SKM-1 (cell line): ENCODE results near the gene RNF38.
"Not testable (repeated sequence)": the region's sequence is repeated elsewhere in the genome, so short reads cannot be mapped to it uniquely, and the experiment has no call there.

ENCODE experiments used
- DNase-seq: peaks from one replicate; lab custom pipeline; 2025; ENCODE audit not compliant: unreplicated experiment; lab: John Stamatoyannopoulos, UW

The RNF38 gene

DNA sequence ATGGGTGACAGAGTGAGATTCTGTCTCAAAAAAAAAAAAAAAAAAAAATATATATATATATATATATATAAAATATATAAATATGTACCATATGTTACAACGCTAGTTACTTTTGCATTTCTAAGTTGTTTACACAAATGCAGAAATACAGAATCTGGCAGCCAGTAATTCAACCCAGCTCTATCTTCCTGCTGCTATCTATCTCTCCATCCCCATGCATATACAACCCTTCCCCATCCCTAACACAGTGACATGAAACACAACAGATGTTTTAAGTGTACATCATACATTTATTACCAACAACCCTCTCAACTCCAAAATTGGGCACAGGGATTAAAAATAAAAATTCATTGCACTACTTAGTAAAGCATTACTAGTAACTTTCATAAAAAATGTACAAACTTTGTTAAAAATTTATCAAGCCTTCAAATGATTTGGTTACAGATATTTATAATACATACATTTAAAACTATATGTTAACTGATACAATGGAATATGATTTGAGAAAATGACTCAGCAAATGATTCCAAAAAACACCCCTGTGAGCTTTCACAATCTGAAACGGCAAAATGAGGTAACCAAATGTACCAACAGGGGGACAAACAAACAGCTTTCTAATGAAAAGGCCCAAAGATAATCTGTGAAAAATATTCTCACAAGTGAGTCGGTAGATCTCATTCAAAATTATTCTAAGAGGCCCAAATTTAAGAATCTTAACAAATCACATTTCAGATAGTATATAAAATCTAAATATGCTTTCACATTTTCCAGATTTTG, 63.8 kb downstream of the RNF38 start:
- DNase-seq: no peak

DNA sequence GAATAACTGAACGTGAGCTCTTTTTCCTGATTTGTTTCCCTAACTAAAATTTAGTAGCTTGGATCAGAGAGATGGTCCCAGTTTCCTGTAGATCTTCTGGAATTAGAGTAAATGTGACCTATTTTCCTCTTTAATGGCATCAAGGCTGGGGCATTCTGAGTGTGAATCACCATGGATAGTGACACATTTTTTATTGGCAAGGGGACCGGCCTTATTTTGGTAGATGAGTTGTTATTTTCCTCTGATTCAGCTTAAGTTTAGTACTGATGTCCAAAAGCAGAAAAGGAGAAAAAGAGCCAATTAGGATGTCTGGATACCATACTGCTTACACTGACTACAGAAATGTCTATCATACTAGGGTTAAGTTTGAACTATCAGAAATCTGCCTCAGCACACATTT, 68.1 kb downstream of the RNF38 start:
- no peak for DNase-seq

DNA sequence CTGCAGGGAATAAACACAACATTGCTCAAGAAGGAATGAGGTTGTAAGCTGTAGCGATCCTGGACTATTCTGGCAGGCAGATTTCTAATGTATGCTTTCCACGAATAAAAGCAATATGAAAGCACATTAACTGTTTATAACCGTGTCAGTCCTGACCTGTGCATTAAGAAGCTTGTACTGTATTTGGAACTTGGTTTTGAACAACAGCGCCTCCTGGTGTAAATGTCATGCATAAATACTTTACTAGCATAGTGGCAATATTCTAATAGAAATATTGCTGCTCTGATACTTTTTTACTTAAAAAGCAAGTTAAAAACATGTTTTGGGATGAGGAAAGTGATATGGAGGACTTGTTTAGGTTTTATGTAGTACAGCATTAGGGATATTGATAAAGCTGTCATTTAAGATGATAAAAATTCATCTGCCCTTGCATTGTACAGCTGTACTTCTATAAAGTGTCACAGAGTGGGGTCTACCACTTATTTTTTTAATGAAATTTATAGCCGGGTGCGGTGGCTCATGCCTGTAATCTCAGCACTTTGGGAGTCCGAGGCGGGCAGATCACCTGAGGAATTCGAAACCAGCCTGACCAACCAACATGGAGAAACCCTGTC, 71.2 kb downstream of the RNF38 start:
- peak; percentile 36 for DNase-seq

DNA sequence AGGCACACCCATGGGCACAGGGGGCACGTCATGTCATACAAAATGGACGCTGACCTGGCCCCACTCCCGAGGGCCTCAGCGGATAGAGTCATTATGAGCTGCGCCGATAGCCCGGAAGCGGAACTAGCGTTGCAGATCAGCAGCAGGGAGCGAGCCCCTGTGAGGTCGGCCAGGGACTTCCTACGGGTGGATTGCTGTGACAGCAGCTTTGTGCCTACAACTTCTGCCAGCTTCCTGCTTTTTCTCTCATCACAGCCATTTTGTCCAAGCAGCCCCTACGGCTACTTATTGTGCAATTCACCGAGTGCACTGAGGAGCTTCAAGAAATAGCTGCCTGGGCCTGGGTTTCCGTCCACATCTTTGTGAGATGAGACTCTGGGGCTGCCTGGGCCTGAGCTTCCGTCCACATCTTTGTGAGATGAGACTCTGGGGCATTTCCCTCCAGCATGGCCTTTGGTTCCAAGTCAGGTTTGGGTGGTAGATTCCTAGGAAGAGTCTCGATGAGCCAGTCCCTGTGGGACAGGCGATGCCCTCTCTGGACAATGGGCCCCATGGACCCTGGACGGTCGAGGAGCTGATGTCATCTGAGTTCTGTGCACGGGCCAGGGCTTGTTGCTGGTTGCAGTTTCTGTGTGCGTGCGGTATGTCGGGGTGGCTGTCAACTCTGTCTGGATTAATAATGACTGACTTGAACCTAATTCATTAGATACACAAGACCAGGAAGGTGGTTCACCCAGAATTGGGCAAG, 74.8 kb downstream of the RNF38 start:
- DNase-seq: no peak

DNA sequence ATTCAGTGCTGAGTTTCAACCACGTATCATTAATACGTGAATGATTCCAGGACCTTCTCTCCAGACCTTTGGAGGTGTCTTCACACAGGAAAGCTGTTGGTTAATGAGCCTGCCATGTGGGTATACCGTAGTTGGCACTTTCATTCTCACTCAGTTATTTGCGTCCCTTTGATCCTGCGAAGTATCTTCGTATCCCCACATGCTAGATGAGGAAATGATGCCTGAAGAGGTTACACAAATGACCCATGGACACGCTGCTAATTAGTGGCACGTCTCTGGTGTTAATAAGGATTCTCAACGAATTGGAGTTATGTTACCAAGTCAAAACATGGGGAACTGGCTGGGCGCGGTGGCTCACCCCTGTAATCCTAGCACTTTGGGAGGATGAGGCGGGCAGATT, 76.1 kb downstream of the RNF38 start:
- no peak for DNase-seq

DNA sequence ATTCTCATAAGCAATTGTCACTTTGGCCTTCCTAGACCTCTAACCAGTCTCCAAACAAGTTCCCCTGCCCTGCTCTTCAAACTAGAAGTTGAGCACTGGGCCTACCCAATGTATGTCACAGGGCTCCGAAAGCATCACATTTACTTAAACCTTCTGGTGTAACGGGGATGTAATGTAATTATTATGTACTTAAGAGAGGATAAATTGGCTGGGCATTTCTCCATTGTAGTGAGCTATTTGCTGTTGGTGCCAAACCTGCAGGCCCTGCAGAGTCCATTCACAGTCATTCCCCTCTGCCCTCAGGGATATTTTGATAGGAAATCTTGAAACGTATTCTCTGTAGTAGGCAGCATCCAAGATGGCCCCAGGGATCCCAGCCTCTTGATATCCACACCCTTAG, 77.6 kb downstream of the RNF38 start:
- DNase-seq: no peak

DNA sequence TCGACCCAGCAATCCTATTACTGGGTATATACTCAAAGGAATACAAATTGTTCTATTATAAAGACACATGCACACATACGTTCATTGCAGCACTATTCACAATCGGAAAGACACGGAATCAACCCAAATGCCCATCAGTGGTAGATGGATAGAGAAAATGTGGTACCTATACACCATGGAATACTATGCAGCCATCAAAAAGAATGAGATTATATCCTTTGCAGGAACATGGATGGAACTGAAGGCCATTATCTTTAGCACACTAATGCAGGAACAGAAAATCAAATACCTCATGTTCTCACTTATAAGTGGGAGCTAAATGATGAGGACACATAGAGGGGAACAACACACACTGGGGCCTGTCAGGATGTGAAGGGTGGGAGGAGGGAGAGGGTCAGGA, 78.2 kb downstream of the RNF38 start:
- not testable (repeated sequence) for DNase-seq

DNA sequence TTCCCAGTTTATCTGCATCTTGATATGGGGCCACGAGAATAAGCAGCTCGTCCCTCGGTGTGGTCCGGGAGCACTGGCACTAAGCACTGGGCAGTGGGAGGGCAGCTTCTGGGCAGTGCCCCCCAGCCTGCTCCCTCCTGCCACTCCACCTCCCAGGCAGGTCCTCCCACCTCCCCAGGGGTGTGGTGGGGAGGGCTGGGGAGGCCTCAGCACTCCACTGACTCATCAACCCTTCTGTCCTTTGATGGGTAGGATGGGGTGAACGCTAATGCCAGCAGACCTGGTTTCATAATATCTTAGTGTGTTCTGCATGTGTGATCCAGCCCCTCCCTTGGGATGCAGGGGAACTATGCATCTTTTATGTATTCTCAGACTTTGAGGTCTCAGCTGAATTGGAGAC, 79.6 kb downstream of the RNF38 start:
- no peak for DNase-seq

DNA sequence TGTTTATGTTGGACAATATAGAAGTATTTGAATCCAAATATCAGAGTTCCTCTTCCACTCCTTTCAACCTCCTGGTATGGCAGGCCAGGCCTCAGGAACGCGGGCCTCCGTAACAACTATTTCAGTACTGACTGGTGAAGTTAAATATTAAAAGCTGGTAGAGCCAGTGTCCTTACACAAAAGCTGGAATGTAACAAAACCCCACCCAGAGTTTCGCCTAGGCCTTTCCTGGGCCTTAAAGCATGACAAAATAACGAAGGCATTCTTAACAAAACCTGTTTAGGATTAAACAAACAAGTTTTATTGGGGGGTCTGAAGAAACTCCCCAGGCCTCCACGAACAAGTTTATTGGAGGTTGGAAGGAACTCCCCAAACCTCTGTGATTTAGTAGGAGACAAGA, 80.3 kb downstream of the RNF38 start:
- DNase-seq: no peak

DNA sequence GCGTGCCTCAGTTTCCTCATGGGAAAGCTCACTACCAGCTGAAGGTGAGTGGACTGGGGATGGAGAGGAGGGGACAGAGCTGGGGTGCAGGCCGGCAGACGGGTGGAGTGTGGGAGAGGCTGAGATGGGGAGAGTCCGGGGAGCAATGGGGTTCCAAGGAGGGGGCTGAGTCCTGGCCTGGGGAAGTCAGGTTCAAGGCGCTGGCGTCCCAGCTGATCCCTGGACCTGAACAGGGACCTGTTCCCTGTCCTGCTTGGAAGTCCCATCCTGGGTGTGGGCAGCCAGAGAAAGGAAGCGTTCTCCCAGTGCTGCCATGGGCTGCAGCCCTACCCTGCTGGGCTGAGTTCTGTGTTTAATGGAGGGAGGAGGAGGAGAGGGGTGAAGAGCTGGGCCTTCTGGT, 80.9 kb downstream of the RNF38 start:
- no peak for DNase-seq

DNA sequence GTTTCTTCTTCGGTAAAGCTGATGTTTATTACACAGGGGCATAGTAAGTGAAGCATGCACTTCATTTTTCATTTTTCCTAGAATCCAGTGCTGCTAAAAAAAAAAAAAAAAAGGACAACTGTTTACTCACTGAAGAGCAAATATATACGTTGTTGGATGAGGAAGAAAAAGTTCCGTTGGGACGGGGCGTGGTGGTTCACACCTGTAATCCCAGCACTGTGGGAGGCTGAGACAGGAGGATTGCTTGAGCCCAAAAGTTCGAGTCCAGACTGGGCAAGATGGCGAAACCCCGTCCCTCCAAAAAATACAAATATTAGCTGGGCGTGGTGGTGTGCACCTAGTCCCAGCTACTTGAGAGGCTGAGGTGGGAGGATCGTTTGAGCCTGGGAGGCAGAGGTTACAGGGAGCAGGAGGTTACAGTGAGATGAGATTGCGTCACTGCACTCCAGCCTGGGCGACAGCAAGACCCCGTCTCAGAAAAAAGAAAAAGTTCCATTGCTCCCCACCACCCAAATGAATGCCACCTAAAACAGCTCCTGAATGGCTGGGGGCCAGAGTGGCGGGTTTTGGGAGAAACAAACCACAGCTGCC, 81.8 kb downstream of the RNF38 start:
- DNase-seq: no peak

DNA sequence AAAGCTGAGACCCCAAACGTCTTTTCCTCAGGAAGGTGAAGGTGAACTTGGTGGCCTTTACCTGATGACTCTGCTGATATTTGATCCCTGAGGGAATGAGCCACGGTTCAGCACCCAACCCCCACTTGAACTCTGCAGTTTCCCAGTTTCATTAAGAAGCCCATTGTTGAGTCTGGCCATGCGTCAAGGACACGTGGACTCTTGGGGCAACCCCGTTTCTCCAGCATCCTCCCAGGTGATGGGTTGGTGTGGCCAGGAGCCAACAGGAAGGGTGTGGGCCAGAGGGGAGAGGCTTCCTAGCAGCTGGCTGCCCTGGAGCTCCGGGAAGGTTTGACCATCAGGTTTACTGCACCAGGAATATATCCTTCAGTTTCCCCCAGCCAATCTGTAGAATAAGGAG, 82.3 kb downstream of the RNF38 start:
- no peak for DNase-seq

DNA sequence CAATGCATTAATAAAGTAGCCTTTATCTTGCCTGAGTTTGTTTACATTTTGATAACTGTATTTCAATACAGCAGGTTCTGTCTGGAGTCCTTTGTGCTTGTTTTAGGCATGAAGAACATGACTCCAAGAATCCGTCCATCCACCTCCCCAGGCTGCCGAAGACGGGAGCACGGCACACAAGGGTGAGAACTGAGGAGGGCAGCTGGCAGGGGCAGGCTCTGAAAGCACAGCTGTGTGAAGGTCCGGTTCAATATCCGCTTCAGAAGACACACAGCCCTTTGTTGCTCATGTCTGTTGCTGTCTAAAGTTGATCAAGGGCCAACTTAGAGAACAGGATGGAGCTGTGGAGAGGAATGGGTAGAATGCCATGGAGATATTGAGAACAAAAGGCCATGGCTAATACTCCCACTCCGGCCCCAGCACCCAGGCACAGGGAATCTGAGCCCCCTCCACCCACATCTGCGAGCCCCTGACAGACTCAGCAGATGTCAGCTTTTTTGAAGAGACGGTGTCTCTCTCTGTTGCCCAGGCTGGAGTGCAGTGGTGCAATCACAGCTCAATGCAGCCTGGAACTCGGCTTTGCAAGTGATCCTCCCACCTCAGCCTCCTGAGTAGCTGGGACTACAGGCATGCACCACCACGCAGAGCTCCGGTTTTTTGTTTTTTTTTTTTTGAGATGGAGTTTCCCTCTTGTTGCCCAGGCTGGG, 83.3 kb downstream of the RNF38 start:
- no peak for DNase-seq

DNA sequence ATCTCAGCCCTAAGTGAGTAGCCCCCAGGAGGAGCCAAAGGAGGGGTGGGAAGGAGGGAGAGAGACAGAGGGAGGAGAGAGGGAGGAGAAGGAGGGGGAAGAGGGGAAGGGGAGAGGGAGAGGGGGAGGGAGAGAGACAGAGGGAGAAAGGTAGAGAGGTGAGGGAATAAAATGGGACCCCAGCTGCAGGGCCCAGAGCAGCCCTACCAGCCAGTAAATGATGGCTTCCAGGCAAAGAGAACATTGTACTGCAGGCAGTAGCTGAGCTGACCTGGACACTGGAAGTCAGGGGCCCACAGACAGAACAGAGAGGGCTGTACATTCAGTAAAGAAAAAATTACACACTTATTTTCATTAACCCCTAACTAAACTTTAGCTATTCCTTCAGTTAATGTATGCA, 84.0 kb downstream of the RNF38 start:
- DNase-seq: no peak

DNA sequence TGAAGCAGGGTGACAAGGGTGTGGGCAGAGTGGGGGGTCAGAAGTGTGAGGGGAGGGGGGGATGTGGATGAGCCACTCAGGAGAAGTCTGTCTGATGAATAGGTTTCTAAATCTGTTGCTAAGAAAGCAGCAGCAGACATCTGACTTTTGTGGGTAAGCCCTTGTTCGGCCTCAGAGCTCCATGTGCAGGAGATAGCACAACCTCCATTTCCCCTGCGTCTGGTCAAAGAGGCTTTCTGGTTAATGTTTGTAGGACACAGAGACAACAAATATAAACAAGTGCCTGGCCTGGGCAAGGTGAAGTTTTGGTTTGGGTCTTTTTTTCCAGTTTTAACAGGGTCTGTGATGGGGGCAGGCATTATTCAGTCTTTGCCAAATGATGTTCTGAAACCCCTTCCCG, 84.8 kb downstream of the RNF38 start:
- DNase-seq: no peak

DNA sequence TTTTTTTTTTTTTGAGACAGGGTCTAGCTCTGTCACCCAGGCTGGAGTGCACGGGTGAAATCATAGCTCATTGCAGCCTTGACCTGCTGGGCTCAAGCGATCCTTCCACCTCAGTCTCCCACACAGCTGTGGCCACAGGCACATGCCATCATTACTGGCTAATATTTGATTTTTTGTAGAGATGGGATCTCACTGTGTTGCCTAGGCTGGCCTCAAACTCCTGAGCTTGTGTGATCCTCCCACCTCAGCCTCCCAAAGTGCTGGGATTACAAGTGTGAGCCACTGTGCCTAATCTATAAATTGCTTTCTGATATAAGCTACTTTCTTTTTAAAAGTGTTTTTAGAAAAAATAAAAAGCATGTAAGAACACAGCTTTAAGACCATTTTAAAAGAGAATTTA, 85.3 kb downstream of the RNF38 start:
- no peak for DNase-seq

DNA sequence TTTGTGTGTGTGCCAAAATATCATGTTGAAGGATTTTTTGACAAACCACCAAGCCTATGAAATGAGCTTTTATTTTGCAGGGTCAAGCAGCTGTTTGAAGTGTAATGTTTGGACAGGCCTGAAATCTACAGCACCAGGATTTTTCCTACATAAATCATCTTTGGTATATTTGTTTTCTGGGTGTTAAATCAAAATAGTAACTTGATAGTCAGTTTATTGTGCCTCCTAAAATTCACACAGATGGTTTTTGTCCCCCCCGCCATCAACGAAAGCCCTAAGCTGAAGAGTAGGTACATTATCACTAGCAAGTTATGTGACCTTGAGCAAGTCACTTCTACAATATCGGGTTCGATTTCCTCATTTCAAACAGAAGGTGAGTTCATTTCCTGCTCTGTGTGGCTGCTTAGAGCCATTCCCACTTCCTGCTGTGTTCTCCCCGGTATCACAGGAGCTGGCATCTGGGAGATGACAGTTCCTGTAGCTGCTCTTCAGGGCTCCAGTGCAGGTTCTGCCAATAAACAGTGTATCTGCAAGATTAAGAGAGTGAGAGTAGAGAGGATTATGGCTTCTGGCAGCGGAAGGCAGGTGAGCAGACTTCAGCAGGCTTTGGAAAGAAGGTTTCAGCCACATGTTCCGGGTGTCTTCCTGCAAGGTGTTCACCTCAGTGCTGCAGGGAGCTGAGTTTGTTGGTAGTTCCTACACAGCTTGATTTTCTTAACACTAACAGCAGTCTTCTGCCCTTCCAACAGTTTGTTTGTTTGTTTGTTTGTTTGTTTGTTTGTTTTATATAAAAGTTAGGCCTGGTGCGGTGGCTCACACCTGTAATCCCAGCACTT, 93.4 kb downstream of the RNF38 start:
- DNase-seq: peak; percentile 11

DNA sequence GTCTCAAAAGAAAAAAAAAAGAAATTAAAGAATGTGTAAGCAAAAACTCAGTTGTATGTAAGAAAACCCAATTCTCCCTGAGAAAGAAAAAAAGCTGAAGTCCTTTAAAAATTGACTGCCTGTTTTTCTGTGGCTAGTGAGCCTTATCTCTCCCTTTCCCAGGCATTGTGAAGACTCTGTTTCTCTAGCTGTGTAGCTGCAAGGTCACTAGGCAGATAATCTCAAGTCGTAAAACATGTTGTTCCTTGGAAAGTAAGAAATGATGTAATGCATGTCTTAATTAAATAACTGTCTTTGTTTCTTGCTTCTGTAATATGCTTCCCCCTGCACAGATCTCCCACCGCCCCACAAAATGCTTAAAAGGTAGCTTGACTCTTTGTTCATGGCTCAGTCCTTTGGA, 95.7 kb downstream of the RNF38 start:
- DNase-seq: not testable (repeated sequence)

DNA sequence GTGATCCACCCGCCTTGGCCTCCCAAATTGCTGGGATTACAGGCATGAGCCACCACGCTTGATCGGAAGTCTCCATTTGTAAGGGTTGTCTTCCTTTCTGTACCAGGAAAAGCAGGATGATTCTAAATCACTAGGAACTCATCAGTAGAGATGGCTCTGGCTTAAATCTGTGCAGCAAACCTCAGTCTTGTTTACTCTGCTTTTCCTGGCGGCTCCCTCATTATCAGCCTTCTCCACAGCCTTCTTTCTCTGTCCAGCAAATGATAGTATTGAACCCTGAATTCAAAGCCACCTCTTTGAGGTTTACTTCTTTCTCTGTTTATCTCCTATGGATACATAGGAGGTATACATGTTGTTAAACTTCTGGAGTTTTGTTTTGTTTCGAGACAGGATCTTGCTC, 98.8 kb downstream of the RNF38 start:
- no peak for DNase-seq

DNA sequence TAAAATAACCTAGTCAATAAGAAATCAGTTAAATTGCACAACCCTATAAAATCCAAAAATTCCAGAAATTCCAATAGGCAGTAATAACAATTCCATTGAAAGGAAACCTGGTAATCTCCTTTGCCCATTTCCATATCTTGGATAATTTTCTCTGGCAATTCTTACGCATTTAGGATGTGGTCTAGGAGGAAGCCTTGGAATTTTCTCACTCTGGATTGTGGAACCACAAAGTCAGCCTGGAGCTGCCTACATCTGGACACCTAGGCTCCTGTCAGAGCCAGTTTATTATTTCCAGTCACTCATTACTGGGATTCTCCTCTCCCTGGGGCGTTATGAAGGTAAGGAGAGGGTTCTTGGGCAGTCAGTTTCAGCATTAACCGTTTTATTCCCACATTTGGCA, 101.5 kb downstream of the RNF38 start:
- DNase-seq: no peak
